Type B pancreatic cell (in vitro differentiated cells): Measurements from ENCODE around the gene TAF1. TPM values are rescaled to one million over a fixed set of nuclear protein-coding genes. Genes with fewer than 3 reads are reported as not detected.
"Not testable (repeated sequence)": the region's sequence is repeated elsewhere in the genome, so short reads cannot be mapped to it uniquely, and the experiment has no call there.

Experiments
- DNase-seq: peaks from one replicate; pipeline ENCODE4 v3.0.0; 2021; ENCODE audit warnings: mixed read lengths; ENCODE audit not compliant: unreplicated experiment; ENCODE audit errors: extremely low spot score
- H3K27ac Mint-ChIP-seq: 2 replicates; pipeline ENCODE4 v1.8.0; 2021; ENCODE audit warnings: mild to moderate bottlenecking, mixed read lengths
- H3K27me3 Mint-ChIP-seq: 2 replicates; pipeline ENCODE4 v1.8.0; 2021; ENCODE audit warnings: mixed read lengths
- H3K36me3 Mint-ChIP-seq: 2 replicates; pipeline ENCODE4 v1.8.0; 2021; ENCODE audit warnings: mixed read lengths
- H3K4me1 Mint-ChIP-seq: one replicate; pipeline ENCODE4 v1.8.0; 2021; ENCODE audit warnings: mixed read lengths; ENCODE audit not compliant: unreplicated experiment
- H3K4me3 Mint-ChIP-seq: 2 replicates; pipeline ENCODE4 v1.8.0; 2021; ENCODE audit warnings: mild to moderate bottlenecking, mixed read lengths
- H3K9me3 Mint-ChIP-seq: 2 replicates; pipeline ENCODE4 v1.8.0; 2021; ENCODE audit warnings: mixed read lengths
- total RNA-seq: library from RNA; stranded (reverse); gene quantifications from 2 replicates; pipeline ENCODE4 v1.2.1, GENCODE V29; 2021; ENCODE audit warnings: low replicate concordance
- TF ChIP-seq, protein P1 (sequence below): fragments of 200-600 bp; sonication (generic); conservative IDR thresholded peaks from 2 replicates; pipeline ENCODE4 v1.5.0; 2021; ENCODE audit warnings: antibody characterized with exemption, mild to moderate bottlenecking

Gene TAF1
- total RNA-seq, 1 donor from 2014 or later, result 34.8 TPM

- H3K36me3 Mint-ChIP-seq, result peaks cover 14% of the 10 kb centered on the region
- no peak for DNase-seq
- no peak overlapping the region for H3K27ac Mint-ChIP-seq
- H3K4me1 Mint-ChIP-seq, result no peaks in the 10 kb centered on the region
- TF ChIP-seq, protein P1, sequence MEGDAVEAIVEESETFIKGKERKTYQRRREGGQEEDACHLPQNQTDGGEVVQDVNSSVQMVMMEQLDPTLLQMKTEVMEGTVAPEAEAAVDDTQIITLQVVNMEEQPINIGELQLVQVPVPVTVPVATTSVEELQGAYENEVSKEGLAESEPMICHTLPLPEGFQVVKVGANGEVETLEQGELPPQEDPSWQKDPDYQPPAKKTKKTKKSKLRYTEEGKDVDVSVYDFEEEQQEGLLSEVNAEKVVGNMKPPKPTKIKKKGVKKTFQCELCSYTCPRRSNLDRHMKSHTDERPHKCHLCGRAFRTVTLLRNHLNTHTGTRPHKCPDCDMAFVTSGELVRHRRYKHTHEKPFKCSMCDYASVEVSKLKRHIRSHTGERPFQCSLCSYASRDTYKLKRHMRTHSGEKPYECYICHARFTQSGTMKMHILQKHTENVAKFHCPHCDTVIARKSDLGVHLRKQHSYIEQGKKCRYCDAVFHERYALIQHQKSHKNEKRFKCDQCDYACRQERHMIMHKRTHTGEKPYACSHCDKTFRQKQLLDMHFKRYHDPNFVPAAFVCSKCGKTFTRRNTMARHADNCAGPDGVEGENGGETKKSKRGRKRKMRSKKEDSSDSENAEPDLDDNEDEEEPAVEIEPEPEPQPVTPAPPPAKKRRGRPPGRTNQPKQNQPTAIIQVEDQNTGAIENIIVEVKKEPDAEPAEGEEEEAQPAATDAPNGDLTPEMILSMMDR, result no peak
- no peaks in the 10 kb centered on the region for H3K9me3 Mint-ChIP-seq
- H3K27me3 Mint-ChIP-seq, result no peaks in the 10 kb centered on the region
- H3K4me3 Mint-ChIP-seq, result no peak overlapping the region
Observed at GRCh38 chrX:71432733-71433132, 66.6 kb downstream of the TAF1 start.

- no peak overlapping the region for H3K27ac Mint-ChIP-seq
- H3K9me3 Mint-ChIP-seq, result no peaks in the 10 kb centered on the region
- H3K27me3 Mint-ChIP-seq, result no peaks in the 10 kb centered on the region
- TF ChIP-seq, protein P1, result no peak
- H3K36me3 Mint-ChIP-seq, result peaks cover 19% of the 10 kb centered on the region
- H3K4me1 Mint-ChIP-seq, result no peaks in the 10 kb centered on the region
- no peak overlapping the region for H3K4me3 Mint-ChIP-seq
- DNase-seq, result no peak
Observed at GRCh38 chrX:71438750-71439149, 72.6 kb downstream of the TAF1 start.

DNA sequence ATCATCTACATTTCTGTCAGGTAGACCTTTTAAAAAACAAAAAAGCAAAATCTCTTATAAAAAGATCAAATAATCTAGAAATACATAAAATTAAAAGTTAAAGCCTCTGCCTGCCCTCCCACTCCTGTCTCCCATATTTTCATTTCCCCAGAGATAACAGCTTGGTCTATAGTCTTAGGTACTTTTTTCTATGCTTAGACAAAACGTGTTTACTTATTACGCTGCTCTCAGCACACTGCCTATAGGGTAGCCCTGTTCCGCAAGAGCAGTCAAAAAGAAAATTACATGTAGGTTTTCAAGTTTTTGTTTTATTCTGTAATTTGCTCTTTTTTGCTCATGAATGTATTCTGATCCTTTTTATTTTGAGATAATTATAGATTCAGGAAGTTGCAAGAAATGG lies 73.3 kb downstream of the TAF1 start:
- no peaks in the 10 kb centered on the region for H3K4me1 Mint-ChIP-seq
- no peak for DNase-seq
- H3K9me3 Mint-ChIP-seq, result no peaks in the 10 kb centered on the region
- H3K27me3 Mint-ChIP-seq, result no peaks in the 10 kb centered on the region
- H3K36me3 Mint-ChIP-seq, result peaks cover 17% of the 10 kb centered on the region
- no peak overlapping the region for H3K27ac Mint-ChIP-seq
- TF ChIP-seq, protein P1, result no peak
- H3K4me3 Mint-ChIP-seq, result no peak overlapping the region

DNA sequence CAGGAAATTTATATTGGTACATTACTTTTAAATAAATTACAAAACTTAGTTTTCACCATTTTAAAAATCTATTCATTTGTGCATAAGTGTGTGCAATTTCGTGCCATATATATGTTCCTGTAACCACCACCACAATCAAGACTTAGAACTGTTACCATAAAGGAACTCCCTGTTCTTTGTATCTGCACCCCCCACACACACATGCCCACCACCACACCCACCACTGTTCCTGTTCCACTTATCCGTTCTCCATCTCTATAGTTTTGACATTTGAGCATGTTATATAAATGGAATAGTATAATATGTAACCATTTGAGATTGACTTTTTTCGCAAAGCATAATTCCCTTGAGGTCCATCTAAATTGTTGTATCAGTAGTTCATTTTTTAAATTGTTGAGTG lies 73.7 kb downstream of the TAF1 start:
- H3K9me3 Mint-ChIP-seq, result no peaks in the 10 kb centered on the region
- no peak overlapping the region for H3K4me3 Mint-ChIP-seq
- DNase-seq, result no peak
- H3K27ac Mint-ChIP-seq, result no peak overlapping the region
- H3K4me1 Mint-ChIP-seq, result no peaks in the 10 kb centered on the region
- no peaks in the 10 kb centered on the region for H3K27me3 Mint-ChIP-seq
- peaks cover 16% of the 10 kb centered on the region for H3K36me3 Mint-ChIP-seq
- TF ChIP-seq, protein P1, result no peak

DNA sequence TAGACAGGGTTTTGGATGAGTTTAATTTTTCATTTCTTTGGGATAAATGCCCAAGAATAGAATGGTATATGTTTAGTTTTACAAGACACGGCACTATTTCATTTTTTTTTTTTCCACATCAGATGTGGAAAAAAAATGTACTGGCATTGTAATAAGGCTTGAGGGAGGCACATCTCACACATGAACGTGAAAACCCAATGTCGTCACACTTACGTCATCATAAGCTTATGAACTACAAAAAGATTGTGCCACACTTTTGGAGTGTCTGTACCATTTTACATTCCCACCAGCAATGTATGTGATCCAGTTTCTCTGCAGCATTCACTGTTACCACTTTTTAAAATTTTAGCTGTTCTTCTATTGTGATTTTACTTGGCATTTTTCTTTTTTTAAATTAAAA lies 74.2 kb downstream of the TAF1 start:
- no peaks in the 10 kb centered on the region for H3K27me3 Mint-ChIP-seq
- H3K27ac Mint-ChIP-seq, result no peak overlapping the region
- H3K4me1 Mint-ChIP-seq, result no peaks in the 10 kb centered on the region
- H3K36me3 Mint-ChIP-seq, result peaks cover 19% of the 10 kb centered on the region
- DNase-seq, result no peak
- TF ChIP-seq, protein P1, result no peak
- H3K9me3 Mint-ChIP-seq, result no peaks in the 10 kb centered on the region
- H3K4me3 Mint-ChIP-seq, result no peak overlapping the region

GRCh38 chrX:71441809-71442208 lies 75.7 kb downstream of the TAF1 start:
- not testable (repeated sequence) for H3K4me1 Mint-ChIP-seq, DNase-seq, H3K4me3 Mint-ChIP-seq, H3K27ac Mint-ChIP-seq, H3K9me3 Mint-ChIP-seq, H3K27me3 Mint-ChIP-seq
- peaks cover 20% of the 10 kb centered on the region for H3K36me3 Mint-ChIP-seq
